DOHH2 (cell line): Measurements from ENCODE around the gene COLQ.
"Not testable (repeated sequence)": the region's sequence is repeated elsewhere in the genome, so short reads cannot be mapped to it uniquely, and the experiment has no call there.

Experiments used
- H3F3A ChIP-seq: fragments of 200-600 bp; sonication (generic), shearing (Covaris generic); 2 replicates; pipeline ENCODE4 v1.6.0; 2016; ENCODE audit warnings: antibody characterized with exemption, mild to moderate bottlenecking; ENCODE audit not compliant: control insufficient read depth, insufficient read depth
- H3K27ac ChIP-seq: fragments of 200-600 bp; sonication (generic); 2 replicates; pipeline ENCODE4 v1.5.1; 2014; ENCODE audit warnings: low read depth, mild to moderate bottlenecking, low read length, moderate library complexity
- H3K27me3 ChIP-seq: fragments of 200-600 bp; sonication (generic); 2 replicates; pipeline ENCODE4 v1.6.1; 2014; ENCODE audit warnings: mild to moderate bottlenecking, low read length, mixed read lengths; ENCODE audit not compliant: control insufficient read depth
- H3K36me3 ChIP-seq: fragments of 200-600 bp; sonication (generic); 2 replicates; pipeline ENCODE4 v1.6.1; 2014; ENCODE audit warnings: mild to moderate bottlenecking, low read length, moderate library complexity, mixed read lengths; ENCODE audit not compliant: control insufficient read depth
- H3K4me1 ChIP-seq: fragments of 200-600 bp; sonication (generic); 2 replicates; pipeline ENCODE4 v1.6.1; 2014; ENCODE audit warnings: mild to moderate bottlenecking, low read length, mixed read lengths; ENCODE audit not compliant: control insufficient read depth
- H3K4me2 ChIP-seq: fragments of 200-600 bp; sonication (generic); 2 replicates; pipeline ENCODE4 v1.6.0; 2014; ENCODE audit warnings: mild to moderate bottlenecking, low read length, moderate library complexity
- H3K4me3 ChIP-seq: fragments of 200-600 bp; sonication (generic); 2 replicates; pipeline ENCODE4 v1.5.1; 2014; ENCODE audit warnings: mild to moderate bottlenecking, low read length, mixed read lengths
- H3K79me2 ChIP-seq: fragments of 200-600 bp; sonication (generic); 2 replicates; pipeline ENCODE4 v1.6.1; 2014; ENCODE audit warnings: mild to moderate bottlenecking, low read length, mixed read lengths; ENCODE audit not compliant: control insufficient read depth
- H3K9me2 ChIP-seq: fragments of 200-600 bp; sonication (generic); replicated peaks from 2 replicates; pipeline ENCODE4 v1.6.1; 2014; ENCODE audit warnings: mild to moderate bottlenecking, low read length, mixed read lengths; ENCODE audit not compliant: control insufficient read depth
- H3K9me3 ChIP-seq: fragments of 200-600 bp; sonication (generic); 2 replicates; pipeline ENCODE4 v1.6.1; 2014; ENCODE audit warnings: antibody characterized with exemption, low read length, mixed read lengths; ENCODE audit not compliant: control insufficient read depth, insufficient read depth
- H4K20me1 ChIP-seq: fragments of 200-600 bp; sonication (generic); 2 replicates; pipeline ENCODE4 v1.6.0; 2014; ENCODE audit warnings: low read depth, mild to moderate bottlenecking, antibody characterized with exemption, low read length, moderate library complexity; ENCODE audit not compliant: control insufficient read depth, insufficient read depth
- CTCF ChIP-seq: fragments of 200-600 bp; sonication (generic); IDR thresholded peaks from one replicate; pipeline ENCODE4 v1.5.1; 2014; ENCODE audit warnings: antibody characterized with exemption, mild to moderate bottlenecking, low read depth, low read length; ENCODE audit not compliant: poor library complexity, severe bottlenecking
- EZH2phosphoT487 ChIP-seq: fragments of 200-600 bp; sonication (generic); IDR thresholded peaks from 2 replicates; pipeline ENCODE4 v1.6.1; 2017; ENCODE audit warnings: borderline replicate concordance, mild to moderate bottlenecking, antibody characterized with exemption, low read length, moderate library complexity, mixed read lengths

COLQ gene

GRCh38 chr3:15427182-15427880 lies 94.2 kb downstream of the COLQ start, which contains the start of the genes EAF1 and METTL6:
Gene EAF1, plus strand, starts transcription at chr3:15427598. Its CDS starts 182 bp downstream, at chr3:15427780.
Gene METTL6, minus strand, starts transcription at chr3:15427544. Its CDS starts 1,033 bp downstream, at chr3:15426511.
- Histone ChIP-seq H3K9me2 (no peaks in the 10 kb centered on the region), H3K4me3 (peak within 1 kb of the TSS; percentile 81), H4K20me1 (peaks cover 15% of the 10 kb centered on the region), H3K4me2 (peak within 1 kb of the TSS; percentile 98), H3K36me3 (peaks cover 76% of the 10 kb centered on the region), H3K9me3 (no peaks in the 10 kb centered on the region), H3F3A (no peaks in the 10 kb centered on the region), H3K4me1 (peaks cover 31% of the 10 kb centered on the region), H3K79me2 (peaks cover 72% of the 10 kb centered on the region), H3K27ac (peak within 1 kb of the TSS; percentile 29), H3K27me3 (no peaks in the 10 kb centered on the region)
- TF ChIP-seq CTCF (no peak), EZH2phosphoT487 (no peak)

GRCh38 chr3:15426579-15427118 lies 94.9 kb downstream of the COLQ start:
- Histone ChIP-seq H3K27ac (peak overlapping the region; percentile 29; the same call in 1 of the 2 replicates), H3K36me3 (peaks cover 70% of the 10 kb centered on the region), H3K27me3 (no peaks in the 10 kb centered on the region), H3K9me3 (no peaks in the 10 kb centered on the region), H3F3A (no peaks in the 10 kb centered on the region), H3K4me2 (peak overlapping the region; percentile 98), H3K9me2 (no peaks in the 10 kb centered on the region), H3K4me1 (peaks cover 31% of the 10 kb centered on the region), H4K20me1 (peaks cover 15% of the 10 kb centered on the region), H3K4me3 (peak overlapping the region; percentile 81), H3K79me2 (peaks cover 68% of the 10 kb centered on the region)
- TF ChIP-seq EZH2phosphoT487 (no peak), CTCF (no peak)

- H4K20me1 ChIP-seq, result no peaks in the 10 kb centered on the region; the same call in 1 of the 2 replicates
- no peak for TF ChIP-seq EZH2phosphoT487
- no peak for TF ChIP-seq CTCF
Observed at GRCh38 chr3:15420871-15421270, 100.6 kb downstream of the COLQ start.

GRCh38 chr3:15410966-15411365 lies 110.5 kb downstream of the COLQ start:
- peaks cover 45% of the 10 kb centered on the region for H3K36me3 ChIP-seq
- H3K4me1 ChIP-seq, H3K4me2 ChIP-seq, H3K4me3 ChIP-seq, H3K79me2 ChIP-seq, H4K20me1 ChIP-seq, H3F3A ChIP-seq, H3K27me3 ChIP-seq, H3K9me2 ChIP-seq, H3K27ac ChIP-seq, H3K9me3 ChIP-seq: not testable (repeated sequence)

More at GRCh38 chr3:15420871-15421270, 100.6 kb downstream of the COLQ start:
- Histone ChIP-seq H3K79me2 (peaks cover 16% of the 10 kb centered on the region), H3K4me1 (peaks cover 8% of the 10 kb centered on the region), H3K9me2 (no peaks in the 10 kb centered on the region), H3K27ac (no peak overlapping the region), H3K36me3 (peaks cover 43% of the 10 kb centered on the region), H3K4me2 (no peak overlapping the region), H3K9me3 (no peaks in the 10 kb centered on the region), H3K27me3 (no peaks in the 10 kb centered on the region), H3K4me3 (no peak overlapping the region), H3F3A (no peaks in the 10 kb centered on the region)
